EH (cell line): ENCODE measurements around the gene CEP89.
"Not testable (repeated sequence)": the region's sequence is repeated elsewhere in the genome, so short reads cannot be mapped to it uniquely, and the experiment has no call there.

Experiments used
- DNase-seq: peaks from one replicate; pipeline ENCODE4 v3.0.0-alpha.2; 2015; ENCODE audit warnings: low read depth

Gene CEP89

GRCh38 chr19:32869369-32869965 lies 102.3 kb downstream of the CEP89 start, which contains the start of gene SLC7A9:
Gene SLC7A9, minus strand, starts transcription at chr19:32869767. Its CDS starts 1,233 bp downstream, at chr19:32868534.
- no peak for DNase-seq

GRCh38 chr19:32868206-32868950 lies 103.4 kb downstream of the CEP89 start:
- no peak for DNase-seq

GRCh38 chr19:32867436-32867835 lies 104.3 kb downstream of the CEP89 start:
- DNase-seq = not testable (repeated sequence)

GRCh38 chr19:32866564-32867265 lies 105.0 kb downstream of the CEP89 start:
- DNase-seq = no peak

- DNase-seq = no peak
Observed at GRCh38 chr19:32866061-32866460, 105.7 kb downstream of the CEP89 start.

- DNase-seq = no peak
Observed at GRCh38 chr19:32865326-32865725, 106.4 kb downstream of the CEP89 start.

- no peak for DNase-seq
Observed at GRCh38 chr19:32864318-32865007, 107.3 kb downstream of the CEP89 start.

- no peak for DNase-seq
Observed at GRCh38 chr19:32863841-32864240, 107.9 kb downstream of the CEP89 start.

- no peak for DNase-seq
Observed at GRCh38 chr19:32863301-32863700, 108.5 kb downstream of the CEP89 start.

GRCh38 chr19:32862741-32863140 lies 109.0 kb downstream of the CEP89 start:
- DNase-seq = no peak

- DNase-seq = no peak
Observed at GRCh38 chr19:32862173-32862572, 109.6 kb downstream of the CEP89 start.

GRCh38 chr19:32861596-32861995 lies 110.2 kb downstream of the CEP89 start:
- DNase-seq = no peak

GRCh38 chr19:32859591-32859990 lies 112.2 kb downstream of the CEP89 start:
- no peak for DNase-seq

- no peak for DNase-seq
Observed at GRCh38 chr19:32858559-32858958, 113.2 kb downstream of the CEP89 start.

GRCh38 chr19:32858155-32858554 lies 113.6 kb downstream of the CEP89 start:
- DNase-seq = no peak

GRCh38 chr19:32857584-32857983 lies 114.2 kb downstream of the CEP89 start:
- DNase-seq = no peak

- DNase-seq = not testable (repeated sequence)
Observed at GRCh38 chr19:32856818-32857217, 114.9 kb downstream of the CEP89 start.

GRCh38 chr19:32852216-32852615 lies 119.5 kb downstream of the CEP89 start:
- no peak for DNase-seq

- DNase-seq = not testable (repeated sequence)
Observed at GRCh38 chr19:32848035-32848434, 123.7 kb downstream of the CEP89 start.

GRCh38 chr19:32843716-32844245 lies 128.0 kb downstream of the CEP89 start:
- DNase-seq = no peak

- no peak for DNase-seq
Observed at GRCh38 chr19:32842061-32842460, 129.7 kb downstream of the CEP89 start.

GRCh38 chr19:32837531-32837930 lies 134.2 kb downstream of the CEP89 start:
- no peak for DNase-seq
